Measurements from ENCODE around the gene SLC35B1.
A peak's percentile ranks its signal among the peaks of the same experiment; 100 is the strongest.
"Not testable (repeated sequence)": the region's sequence is repeated elsewhere in the genome, so short reads cannot be mapped to it uniquely, and the experiment has no call there.

The SLC35B1 gene

GRCh38 chr17:49731435-49731831, 23.7 kb upstream of the SLC35B1 start:
- DNase-seq: no peak

DNA sequence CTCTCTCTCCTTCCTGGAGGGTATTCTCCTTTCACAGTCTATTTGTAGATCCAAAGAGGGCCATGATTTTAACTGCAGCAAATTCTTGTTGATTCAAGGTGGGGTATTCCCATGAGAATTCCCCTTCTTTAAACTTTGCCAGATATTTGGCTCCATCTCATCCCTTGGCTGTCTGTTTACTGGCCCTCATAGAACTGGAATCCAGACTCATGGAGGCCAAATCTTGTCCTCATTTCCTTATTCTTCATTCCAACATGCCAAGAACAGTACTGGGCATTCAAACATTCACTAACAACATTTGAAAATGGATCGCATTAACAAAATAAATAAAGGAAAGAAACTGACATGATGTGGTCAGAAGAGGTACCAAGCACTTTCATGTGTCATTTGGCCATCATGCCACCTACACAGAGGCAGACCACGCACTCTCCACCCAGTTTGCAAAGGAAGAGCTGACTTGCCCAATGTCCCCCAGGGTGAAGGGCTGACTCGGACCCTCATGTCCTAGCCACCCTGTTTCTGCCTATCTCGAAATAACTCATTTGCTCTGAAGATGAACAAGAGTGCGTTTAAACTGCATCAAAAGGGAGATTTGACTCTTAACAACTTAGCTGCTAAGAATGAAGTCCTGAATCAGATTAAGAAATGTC, 23.1 kb upstream of the SLC35B1 start:
- DNase-seq: no peak

GRCh38 chr17:49730078-49730784, 22.5 kb upstream of the SLC35B1 start:
- DNase-seq: no peak

- DNase-seq: no peak
Observed at GRCh38 chr17:49729069-49729468, 21.3 kb upstream of the SLC35B1 start.

DNA sequence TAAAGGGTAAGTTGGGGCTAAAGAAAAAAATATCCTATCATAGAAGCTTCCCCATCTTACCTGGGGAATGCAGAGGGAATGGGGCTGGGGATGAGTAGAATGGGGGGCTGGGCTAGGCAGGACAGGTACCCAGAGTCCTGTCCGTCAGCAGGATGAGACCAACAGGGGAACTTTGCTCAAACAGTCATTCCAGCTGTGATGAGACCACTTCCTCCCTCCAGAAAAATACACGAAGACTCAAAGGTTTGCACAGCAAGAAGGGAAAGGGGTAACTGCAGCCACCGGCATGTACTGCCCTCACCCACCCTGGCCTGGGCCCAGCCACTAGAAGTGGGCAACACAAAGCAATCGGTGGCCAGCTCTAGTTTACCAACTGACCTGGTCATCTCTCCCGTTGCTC, 20.7 kb upstream of the SLC35B1 start:
- DNase-seq: no peak

DNA sequence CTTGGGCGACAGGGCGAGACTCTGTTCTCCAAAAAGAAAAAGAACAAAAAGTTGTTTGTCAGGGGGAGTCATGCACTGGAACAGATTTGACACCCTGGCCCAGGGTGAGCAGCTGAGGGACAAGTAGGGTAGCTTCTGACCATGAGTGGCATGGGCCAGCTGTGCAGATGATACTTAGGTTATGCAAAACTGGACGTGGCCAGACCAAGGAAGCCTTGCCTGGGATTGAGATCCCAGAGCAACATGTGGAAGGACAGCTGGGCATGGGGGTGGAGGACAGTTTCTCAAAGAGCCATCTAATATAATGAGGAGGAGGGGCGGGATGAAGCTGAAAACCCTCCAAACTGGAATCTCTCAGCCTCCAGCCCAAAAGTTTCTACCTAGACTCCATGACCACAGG, 19.6 kb upstream of the SLC35B1 start:
- DNase-seq: no peak

DNA sequence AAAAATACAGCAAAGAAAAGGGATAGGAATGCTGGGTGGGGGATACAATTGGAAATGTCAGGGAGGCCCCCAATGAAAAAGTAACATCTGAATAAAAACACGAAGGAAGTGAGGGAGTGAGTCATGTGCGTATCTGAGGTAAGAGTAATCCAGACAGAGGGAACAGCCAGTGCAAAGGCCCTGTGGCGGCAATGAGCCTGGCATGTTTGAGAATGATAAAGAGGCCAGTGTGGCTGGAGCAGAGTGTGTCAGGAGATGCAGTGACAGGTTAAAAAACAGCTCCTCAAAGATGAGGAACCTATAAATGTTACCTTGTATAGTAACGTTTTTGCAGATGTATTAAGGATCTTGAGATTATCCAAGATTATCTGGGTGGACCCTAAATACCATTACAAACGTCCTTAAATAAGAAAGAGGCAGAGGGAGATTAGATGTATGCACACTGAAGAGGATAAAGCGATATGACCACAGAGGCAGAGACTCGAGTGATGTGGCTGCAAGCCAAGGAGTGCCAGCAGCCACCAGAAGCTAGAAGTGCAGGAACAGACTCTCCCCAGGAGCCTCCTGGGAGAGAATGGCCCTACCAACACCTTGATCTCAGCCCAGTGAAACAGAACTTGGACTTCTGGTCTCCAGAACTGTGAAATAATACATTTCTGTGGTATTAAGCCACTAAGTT, 17.8 kb upstream of the SLC35B1 start:
- DNase-seq: no peak

GRCh38 chr17:49724552-49724951, 16.8 kb upstream of the SLC35B1 start:
- DNase-seq: not testable (repeated sequence)

- DNase-seq: no peak
Observed at GRCh38 chr17:49723423-49723822, 15.7 kb upstream of the SLC35B1 start.

DNA sequence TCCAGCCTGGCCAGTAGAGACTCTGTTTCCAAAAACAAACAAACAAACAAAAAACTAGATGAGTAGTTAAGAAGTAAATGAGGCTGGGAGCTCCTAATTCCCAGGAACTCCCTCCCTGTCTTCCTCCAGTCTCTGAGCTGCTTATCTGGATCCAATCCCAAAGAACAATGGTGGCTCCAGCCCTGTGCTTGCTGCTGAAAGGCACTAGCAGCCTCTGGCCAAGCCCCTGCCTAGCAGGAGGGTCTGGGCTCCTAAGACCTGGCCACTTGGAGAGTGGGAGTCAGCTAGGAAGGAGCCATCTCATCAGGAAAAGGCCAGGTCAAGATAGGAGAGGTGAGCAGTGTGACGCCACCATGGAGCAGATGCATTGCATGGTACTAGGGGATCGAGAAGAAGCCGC, 14.3 kb upstream of the SLC35B1 start:
- no peak for DNase-seq

GRCh38 chr17:49717371-49717861, 9.7 kb upstream of the SLC35B1 start:
- no peak for DNase-seq

DNA sequence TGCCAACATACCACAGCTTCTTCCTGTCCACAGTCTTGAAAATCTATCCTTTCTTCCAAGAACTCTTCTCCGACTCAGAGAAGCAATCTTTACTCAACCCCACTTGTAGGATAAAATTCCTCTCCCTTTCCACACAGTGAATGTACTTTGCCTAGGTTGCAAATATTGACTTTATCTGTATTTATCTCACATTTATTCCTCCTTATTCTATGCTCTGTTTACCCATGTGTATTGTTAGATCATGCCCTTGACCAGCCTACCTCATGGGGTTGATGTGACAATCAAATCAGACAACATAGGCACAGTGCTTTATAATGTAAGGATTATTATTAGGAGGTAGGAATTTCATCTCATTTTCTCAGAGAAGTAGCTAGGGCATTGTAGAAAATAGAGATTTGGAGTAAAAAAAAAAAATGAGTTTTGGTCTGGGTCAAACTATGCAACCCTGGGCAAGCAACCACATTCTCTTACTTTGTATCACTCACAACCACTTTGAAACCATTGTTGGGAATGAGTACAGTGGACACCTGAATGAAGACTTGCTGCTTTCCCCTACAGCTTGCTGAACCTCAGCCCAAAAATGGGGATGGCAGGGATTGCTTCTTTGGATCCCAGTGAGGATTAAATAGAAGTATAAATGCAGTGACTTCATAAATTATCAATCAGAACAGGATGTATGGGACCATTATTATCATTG, 9.1 kb upstream of the SLC35B1 start:
- no peak for DNase-seq

GRCh38 chr17:49715717-49716279, 8.0 kb upstream of the SLC35B1 start:
- DNase-seq: peak; percentile 10

- peak; percentile 20 for DNase-seq
Observed at GRCh38 chr17:49715216-49715615, 7.5 kb upstream of the SLC35B1 start.

DNA sequence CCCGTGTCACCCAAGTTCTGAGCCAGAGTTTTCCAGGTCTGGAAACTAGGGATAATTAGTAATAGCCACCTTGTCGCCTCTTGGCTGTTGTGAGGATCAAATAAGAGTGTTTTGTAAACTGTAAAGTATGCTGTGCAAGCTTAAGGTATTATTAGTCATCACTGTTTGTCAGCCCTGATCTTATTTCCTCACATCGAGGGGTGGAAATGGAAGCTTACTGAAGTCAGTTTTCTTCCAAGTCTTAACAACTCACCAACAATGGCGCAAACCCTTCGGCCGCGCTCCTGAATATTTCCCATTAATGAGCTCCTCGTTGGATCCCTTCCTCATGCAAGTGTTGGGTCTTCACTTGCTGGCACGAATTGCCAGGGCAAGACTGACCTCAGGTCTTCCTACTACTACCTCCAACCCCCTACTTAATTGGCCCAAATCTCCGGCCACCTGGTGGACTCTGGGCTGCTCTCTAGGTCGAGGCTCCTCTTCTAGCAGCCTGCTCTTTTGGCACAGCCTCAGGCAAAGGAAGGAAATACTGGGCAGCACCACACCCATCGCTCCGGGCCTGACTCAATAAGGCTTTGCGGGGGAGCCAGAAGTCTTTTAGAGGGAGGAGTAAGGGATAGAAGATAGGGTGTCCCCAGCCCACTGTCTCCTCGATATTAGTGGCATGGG, 885 bp upstream of the SLC35B1 start:
- DNase-seq: no peak

- no peak for DNase-seq
Observed at GRCh38 chr17:49707246-49707607, 537 bp downstream of the SLC35B1 start.

- no peak for DNase-seq
Observed at GRCh38 chr17:49705254-49705653, 2.5 kb downstream of the SLC35B1 start.

DNA sequence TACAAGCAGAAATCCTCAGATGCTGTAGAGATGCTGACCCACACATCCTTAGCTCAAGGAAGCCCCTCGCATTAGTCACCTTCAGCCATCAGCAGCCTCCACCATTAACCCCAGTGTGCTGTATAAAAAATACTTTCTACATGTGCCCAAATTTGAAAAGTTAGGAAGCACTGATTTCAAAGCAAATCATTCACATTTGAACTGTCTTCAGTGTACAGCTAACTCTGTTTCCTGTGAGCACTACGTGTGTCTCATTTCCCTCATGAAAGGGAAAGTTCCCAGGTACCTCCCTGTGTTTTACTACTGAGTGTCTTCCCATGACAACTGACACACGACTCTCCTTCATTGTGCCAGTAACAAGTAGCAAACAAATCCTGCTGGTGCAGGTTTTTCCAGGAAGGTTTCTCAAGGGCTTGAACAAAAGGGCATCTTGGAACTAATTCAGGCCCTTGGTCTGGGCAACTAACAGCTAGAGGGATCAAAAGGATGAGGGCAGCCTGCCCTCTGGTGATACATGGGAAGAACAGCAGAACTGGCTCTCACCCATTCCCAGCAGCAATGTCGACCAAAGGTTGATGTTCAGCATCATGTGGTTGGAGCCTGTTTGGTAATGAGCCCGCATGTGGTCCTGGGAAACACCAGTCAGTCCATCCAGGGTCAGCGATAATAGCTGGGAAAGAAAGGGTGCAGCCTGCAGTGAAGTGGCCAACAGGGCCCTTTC, 4.0 kb downstream of the SLC35B1 start:
- no peak for DNase-seq

- no peak for DNase-seq
Observed at GRCh38 chr17:49700960-49701359, 6.8 kb downstream of the SLC35B1 start.

GRCh38 chr17:49699966-49700575, 7.7 kb downstream of the SLC35B1 start:
- no peak for DNase-seq

GRCh38 chr17:49698005-49698404, 9.8 kb downstream of the SLC35B1 start:
- no peak for DNase-seq
